ENCODE data around the gene RASA4B. TPM values are rescaled to one million over a fixed set of nuclear protein-coding genes. Genes with fewer than 3 reads are reported as not detected.
"Not testable (repeated sequence)": the region's sequence is repeated elsewhere in the genome, so short reads cannot be mapped to it uniquely, and the experiment has no call there.

The RASA4B gene
- 6.2 TPM for total RNA-seq (ENCODE audit: unreplicated experiment)
- long read RNA-seq: 0 reads

GRCh38 chr7:102517550-102518147 lies at the start of gene RASA4B:
Gene RASA4B, minus strand, starts transcription at chr7:102517777. Its CDS starts 67 bp downstream, at chr7:102517710.
- H3K4me3 Mint-ChIP-seq (ENCODE audit: unreplicated experiment); H3K9me3 Mint-ChIP-seq (ENCODE audit: unreplicated experiment); DNase-seq (ENCODE audit: low spot score); H3K27me3 Mint-ChIP-seq (ENCODE audit: unreplicated experiment); H3K4me1 Mint-ChIP-seq (ENCODE audit: unreplicated experiment); H3K27ac Mint-ChIP-seq (ENCODE audit: unreplicated experiment); H3K36me3 Mint-ChIP-seq (ENCODE audit: low read depth, unreplicated experiment): not testable (repeated sequence)

DNA sequence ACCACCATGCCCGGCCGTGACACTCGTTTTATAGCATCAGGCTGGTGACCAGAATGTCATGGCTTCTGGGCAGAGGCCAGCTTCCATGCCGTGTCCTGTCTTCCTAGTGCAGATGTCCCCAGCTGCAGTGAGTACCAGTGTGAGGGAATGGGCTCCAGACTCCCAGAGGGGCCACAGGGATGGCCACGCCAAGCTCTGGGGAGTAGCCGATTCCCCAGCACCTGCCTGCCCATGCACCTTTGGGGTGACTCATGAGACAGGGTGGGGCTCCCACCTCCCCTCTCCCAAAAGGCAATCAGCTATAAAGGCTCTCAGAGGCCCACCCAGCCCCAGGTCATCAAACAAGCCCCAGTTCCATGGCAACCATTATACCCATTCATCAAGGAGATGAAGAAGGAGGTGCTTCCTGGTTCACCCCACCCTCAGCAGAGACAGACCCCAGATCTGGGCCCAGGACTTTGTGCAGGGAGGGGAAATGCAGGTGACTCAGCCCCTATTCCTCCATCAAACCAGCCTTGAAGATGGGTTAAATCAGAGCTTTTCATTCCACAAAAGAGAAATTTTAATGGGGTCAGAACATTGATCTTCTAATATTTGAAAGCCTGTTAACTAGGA lies 33.3 kb upstream of the RASA4B start, which contains the start of gene SPDYE2:
SPDYE2 (plus strand) TSS at position 419 of the 615 bp plus-strand sequence. CDS start 2,030 bp downstream, outside the sequence.
- not testable (repeated sequence) for H3K36me3 Mint-ChIP-seq (ENCODE audit: low read depth, unreplicated experiment); H3K4me3 Mint-ChIP-seq (ENCODE audit: unreplicated experiment); H3K9me3 Mint-ChIP-seq (ENCODE audit: unreplicated experiment); DNase-seq (ENCODE audit: low spot score); H3K4me1 Mint-ChIP-seq (ENCODE audit: unreplicated experiment); H3K27me3 Mint-ChIP-seq (ENCODE audit: unreplicated experiment); H3K27ac Mint-ChIP-seq (ENCODE audit: unreplicated experiment)

DNA sequence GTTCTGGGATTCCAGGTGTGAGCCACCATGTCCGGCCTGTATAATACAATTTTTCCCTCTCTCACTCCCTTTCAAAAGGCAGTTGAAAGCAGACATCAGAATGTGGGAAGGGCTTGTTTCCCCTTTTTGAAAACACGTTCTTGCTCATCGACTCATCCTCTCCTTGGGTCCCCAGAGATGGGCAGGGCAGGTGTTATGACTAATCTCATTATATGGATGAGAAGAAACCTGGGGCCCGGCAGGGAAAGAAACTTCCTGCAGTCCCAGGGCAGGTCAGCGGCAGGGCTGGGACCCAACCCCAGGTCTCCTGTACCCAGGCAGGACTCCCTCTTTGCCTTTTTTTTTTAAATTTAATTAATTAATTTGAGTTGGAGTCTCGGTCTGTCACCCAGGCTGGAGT lies 28.8 kb upstream of the RASA4B start:
- not testable (repeated sequence) for H3K4me3 Mint-ChIP-seq (ENCODE audit: unreplicated experiment); H3K9me3 Mint-ChIP-seq (ENCODE audit: unreplicated experiment); H3K36me3 Mint-ChIP-seq (ENCODE audit: low read depth, unreplicated experiment); H3K4me1 Mint-ChIP-seq (ENCODE audit: unreplicated experiment); H3K27me3 Mint-ChIP-seq (ENCODE audit: unreplicated experiment); DNase-seq (ENCODE audit: low spot score); H3K27ac Mint-ChIP-seq (ENCODE audit: unreplicated experiment)

DNA sequence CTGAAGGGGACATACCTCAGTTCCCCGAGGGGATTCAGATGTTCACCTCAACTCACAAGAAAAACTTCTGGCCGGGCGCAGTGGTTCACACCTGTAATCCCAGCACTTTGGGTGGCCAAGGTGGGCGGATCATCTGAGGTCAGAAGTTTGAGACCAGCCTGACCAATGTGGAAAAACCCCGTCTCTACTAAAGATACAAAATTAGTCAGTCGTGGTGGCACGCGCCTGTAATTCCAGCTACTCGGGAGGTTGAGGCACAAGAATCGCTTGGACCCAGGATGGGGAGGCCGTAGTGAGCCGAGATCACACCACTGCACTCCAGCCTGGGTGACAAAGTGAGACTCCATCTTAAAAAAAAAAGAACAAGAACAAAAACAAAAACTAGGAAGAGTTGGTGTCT lies 27.7 kb upstream of the RASA4B start:
- not testable (repeated sequence) for H3K27ac Mint-ChIP-seq (ENCODE audit: unreplicated experiment); H3K27me3 Mint-ChIP-seq (ENCODE audit: unreplicated experiment); DNase-seq (ENCODE audit: low spot score); H3K36me3 Mint-ChIP-seq (ENCODE audit: low read depth, unreplicated experiment); H3K4me1 Mint-ChIP-seq (ENCODE audit: unreplicated experiment); H3K4me3 Mint-ChIP-seq (ENCODE audit: unreplicated experiment); H3K9me3 Mint-ChIP-seq (ENCODE audit: unreplicated experiment)

GRCh38 chr7:102544372-102544771 lies 26.8 kb upstream of the RASA4B start:
- H3K4me3 Mint-ChIP-seq (ENCODE audit: unreplicated experiment); H3K9me3 Mint-ChIP-seq (ENCODE audit: unreplicated experiment); H3K36me3 Mint-ChIP-seq (ENCODE audit: low read depth, unreplicated experiment): not testable (repeated sequence)

DNA sequence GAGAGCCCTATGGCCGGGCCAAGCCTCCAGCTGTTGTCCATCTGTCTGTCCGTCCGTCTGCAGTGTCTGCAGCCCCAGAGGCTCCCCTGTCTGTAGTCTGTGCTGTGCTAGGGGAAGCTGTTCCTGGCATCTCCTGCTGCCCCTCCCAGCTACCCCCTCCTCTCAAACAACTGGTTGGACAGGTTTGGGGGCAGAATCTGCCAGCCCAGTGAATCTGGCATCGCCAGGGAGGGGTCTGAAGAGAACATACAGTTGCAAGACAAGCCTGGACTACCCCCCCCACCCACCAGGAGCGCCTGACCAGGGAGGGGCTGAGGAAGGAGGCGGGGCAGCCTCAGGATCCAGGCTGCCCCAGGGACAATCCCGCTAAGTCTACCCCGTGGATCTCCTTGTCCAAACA lies 26.0 kb upstream of the RASA4B start, which contains the start of gene UPK3BL2:
UPK3BL2 (minus strand) TSS at position 101 of the 400 bp plus-strand sequence; CDS start at position 41, 60 bp downstream.
- H3K27me3 Mint-ChIP-seq (ENCODE audit: unreplicated experiment); H3K9me3 Mint-ChIP-seq (ENCODE audit: unreplicated experiment); H3K36me3 Mint-ChIP-seq (ENCODE audit: low read depth, unreplicated experiment); DNase-seq (ENCODE audit: low spot score); H3K4me1 Mint-ChIP-seq (ENCODE audit: unreplicated experiment); H3K4me3 Mint-ChIP-seq (ENCODE audit: unreplicated experiment); H3K27ac Mint-ChIP-seq (ENCODE audit: unreplicated experiment): not testable (repeated sequence)

More at GRCh38 chr7:102544372-102544771, 26.8 kb upstream of the RASA4B start:
- not testable (repeated sequence) for H3K27ac Mint-ChIP-seq (ENCODE audit: unreplicated experiment); DNase-seq (ENCODE audit: low spot score); H3K27me3 Mint-ChIP-seq (ENCODE audit: unreplicated experiment); H3K4me1 Mint-ChIP-seq (ENCODE audit: unreplicated experiment)

- not testable (repeated sequence) for H3K4me3 Mint-ChIP-seq (ENCODE audit: unreplicated experiment); H3K27me3 Mint-ChIP-seq (ENCODE audit: unreplicated experiment); H3K9me3 Mint-ChIP-seq (ENCODE audit: unreplicated experiment); H3K36me3 Mint-ChIP-seq (ENCODE audit: low read depth, unreplicated experiment); H3K27ac Mint-ChIP-seq (ENCODE audit: unreplicated experiment); DNase-seq (ENCODE audit: low spot score); H3K4me1 Mint-ChIP-seq (ENCODE audit: unreplicated experiment)
Observed at GRCh38 chr7:102542771-102543170, 25.2 kb upstream of the RASA4B start.

DNA sequence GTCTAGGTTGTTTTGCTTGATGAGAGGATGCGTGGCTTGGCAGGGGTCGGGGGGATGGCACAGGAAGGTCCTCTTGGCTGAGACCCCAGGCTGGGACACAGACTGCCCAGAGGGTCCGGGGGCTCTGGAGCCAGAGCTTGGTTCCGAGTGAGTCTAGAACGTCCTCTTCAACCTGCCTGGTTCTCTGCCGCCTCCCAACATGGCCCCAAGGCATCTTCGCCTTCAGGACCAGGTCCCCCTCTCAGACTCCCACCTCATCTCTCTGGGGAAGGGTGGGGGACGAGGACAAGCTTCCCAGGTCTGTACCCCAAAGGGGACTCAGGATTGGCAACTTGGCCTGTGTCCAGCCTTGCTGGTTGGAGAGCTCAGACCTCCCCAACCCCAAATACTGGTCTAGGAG lies 24.5 kb upstream of the RASA4B start:
- not testable (repeated sequence) for H3K27ac Mint-ChIP-seq (ENCODE audit: unreplicated experiment); H3K4me3 Mint-ChIP-seq (ENCODE audit: unreplicated experiment); H3K36me3 Mint-ChIP-seq (ENCODE audit: low read depth, unreplicated experiment); H3K4me1 Mint-ChIP-seq (ENCODE audit: unreplicated experiment); DNase-seq (ENCODE audit: low spot score); H3K9me3 Mint-ChIP-seq (ENCODE audit: unreplicated experiment); H3K27me3 Mint-ChIP-seq (ENCODE audit: unreplicated experiment)

DNA sequence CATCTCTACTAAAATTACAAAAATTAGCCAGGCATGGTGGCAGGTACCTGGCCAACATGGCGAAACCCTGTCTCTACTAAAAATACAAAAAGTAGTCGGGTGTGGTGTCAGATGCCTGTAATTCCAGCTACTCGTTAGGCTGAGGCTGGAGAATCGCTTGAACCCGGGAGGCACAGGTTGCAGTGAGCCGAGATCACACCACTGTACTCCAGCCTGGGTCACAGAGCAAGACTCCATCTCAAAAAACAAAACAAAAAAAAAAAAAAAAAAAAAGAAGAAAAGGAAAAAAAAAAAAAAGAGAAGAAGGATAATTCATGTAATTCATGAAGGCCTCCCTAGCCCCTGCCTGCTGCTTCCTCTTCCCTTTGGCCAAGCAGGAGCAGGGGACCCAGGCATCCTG lies 23.0 kb upstream of the RASA4B start:
- not testable (repeated sequence) for H3K27me3 Mint-ChIP-seq (ENCODE audit: unreplicated experiment); H3K4me3 Mint-ChIP-seq (ENCODE audit: unreplicated experiment); H3K4me1 Mint-ChIP-seq (ENCODE audit: unreplicated experiment); H3K9me3 Mint-ChIP-seq (ENCODE audit: unreplicated experiment); DNase-seq (ENCODE audit: low spot score); H3K27ac Mint-ChIP-seq (ENCODE audit: unreplicated experiment); H3K36me3 Mint-ChIP-seq (ENCODE audit: low read depth, unreplicated experiment)

- not testable (repeated sequence) for DNase-seq (ENCODE audit: low spot score); H3K4me1 Mint-ChIP-seq (ENCODE audit: unreplicated experiment); H3K36me3 Mint-ChIP-seq (ENCODE audit: low read depth, unreplicated experiment); H3K9me3 Mint-ChIP-seq (ENCODE audit: unreplicated experiment); H3K27me3 Mint-ChIP-seq (ENCODE audit: unreplicated experiment); H3K27ac Mint-ChIP-seq (ENCODE audit: unreplicated experiment); H3K4me3 Mint-ChIP-seq (ENCODE audit: unreplicated experiment)
Observed at GRCh38 chr7:102535062-102535615, 17.6 kb upstream of the RASA4B start.

GRCh38 chr7:102532127-102532526 lies 14.6 kb upstream of the RASA4B start:
- H3K4me1 Mint-ChIP-seq (ENCODE audit: unreplicated experiment); H3K27ac Mint-ChIP-seq (ENCODE audit: unreplicated experiment); H3K27me3 Mint-ChIP-seq (ENCODE audit: unreplicated experiment); DNase-seq (ENCODE audit: low spot score); H3K36me3 Mint-ChIP-seq (ENCODE audit: low read depth, unreplicated experiment); H3K9me3 Mint-ChIP-seq (ENCODE audit: unreplicated experiment); H3K4me3 Mint-ChIP-seq (ENCODE audit: unreplicated experiment): not testable (repeated sequence)

GRCh38 chr7:102531583-102531982 lies 14.0 kb upstream of the RASA4B start:
- DNase-seq (ENCODE audit: low spot score); H3K9me3 Mint-ChIP-seq (ENCODE audit: unreplicated experiment); H3K4me1 Mint-ChIP-seq (ENCODE audit: unreplicated experiment); H3K36me3 Mint-ChIP-seq (ENCODE audit: low read depth, unreplicated experiment); H3K4me3 Mint-ChIP-seq (ENCODE audit: unreplicated experiment); H3K27ac Mint-ChIP-seq (ENCODE audit: unreplicated experiment); H3K27me3 Mint-ChIP-seq (ENCODE audit: unreplicated experiment): not testable (repeated sequence)
